Effector memory CD8-positive, alpha-beta T cell (primary cell): Measurements from ENCODE around the gene COL12A1.

Source experiments
- ATAC-seq: fragments of 150-1000 bp; cut with Tn5 transposase; replicated peaks from 2 replicates; pipeline ENCODE4 v1.10.0; 2021; ENCODE audit warnings: mild to moderate bottlenecking, moderate library complexity
- DNase-seq, 3 experiments: peaks; one replicate each; pipeline ENCODE4 v3.0.0; 2021
- H3K27ac Mint-ChIP-seq, 2 donors: one replicate each; pipeline ENCODE4 v1.8.0; 2022; ENCODE audit warnings: mild to moderate bottlenecking in 2 of 2, mixed read lengths in 2 of 2, moderate library complexity in 2 of 2
- H3K27me3 Mint-ChIP-seq, 2 donors: one replicate each; pipeline ENCODE4 v1.8.0; 2022; ENCODE audit warnings: mixed read lengths in 2 of 2
- H3K36me3 Mint-ChIP-seq: one replicate; pipeline ENCODE4 v1.8.0; 2022; ENCODE audit warnings: mild to moderate bottlenecking, moderate library complexity, mixed read lengths; ENCODE audit not compliant: insufficient read depth
- H3K4me1 Mint-ChIP-seq, 2 donors: one replicate each; pipeline ENCODE4 v1.8.0; 2022; ENCODE audit warnings: low read depth in 2 of 2, mixed read lengths in 2 of 2
- H3K4me3 Mint-ChIP-seq, 2 donors: one replicate each; pipeline ENCODE4 v1.8.0; 2022; ENCODE audit warnings: mild to moderate bottlenecking in 2 of 2, mixed read lengths in 2 of 2, moderate library complexity in 2 of 2
- H3K9me3 Mint-ChIP-seq, 2 donors: one replicate each; pipeline ENCODE4 v1.8.0; 2022; ENCODE audit warnings: mixed read lengths in 2 of 2
- total RNA-seq, 9 experiments: gene quantifications; one replicate each; lab custom pipeline; 2026; lab: John Stamatoyannopoulos, UW

COL12A1 gene
- total RNA-seq: 0 to 3.1 (median 0.06) reads per million in 9 experiments

- ATAC-seq: no peak
- Mint-ChIP-seq H3K27ac (no peak within 1 kb of the TSS), H3K4me3 (peak within 1 kb of the TSS; percentile 69 to 76), H3K4me1 (peaks cover 53 to 56% of the 10 kb centered on the region in 2 donors), H3K36me3 (peaks cover 16% of the 10 kb centered on the region), H3K27me3 (peaks cover 91 to 94% of the 10 kb centered on the region in 2 donors), H3K9me3 (no peaks in the 10 kb centered on the region)
- no peak for DNase-seq
These were observed at the start of gene COL12A1 for GRCh38 chr6:75205776-75206575. Gene COL12A1, minus strand, starts transcription at chr6:75206053. Its CDS starts 3,261 bp downstream, at chr6:75202792.

- Mint-ChIP-seq H3K27ac (no peak overlapping the region), H3K9me3 (no peaks in the 10 kb centered on the region), H3K4me1 (no peaks in the 10 kb centered on the region), H3K4me3 (no peak overlapping the region), H3K36me3 (peaks cover 15% of the 10 kb centered on the region), H3K27me3 (peaks cover 10 to 11% of the 10 kb centered on the region in 2 donors)
- DNase-seq (no peak), ATAC-seq (no peak)
These were observed 44.7 kb upstream of the COL12A1 start for GRCh38 chr6:75250552-75250951.

GRCh38 chr6:75249837-75250236 lies 44.0 kb upstream of the COL12A1 start:
- Mint-ChIP-seq H3K27me3 (peaks cover 14 to 17% of the 10 kb centered on the region in 2 donors), H3K36me3 (peaks cover 10% of the 10 kb centered on the region), H3K4me3 (no peak overlapping the region), H3K4me1 (no peaks in the 10 kb centered on the region), H3K27ac (peak overlapping the region in 1 of 2 donors; percentile 14), H3K9me3 (no peaks in the 10 kb centered on the region)
- ATAC-seq (no peak), DNase-seq (no peak)

- Mint-ChIP-seq H3K4me1 (peaks cover 2 to 4% of the 10 kb centered on the region in 2 donors), H3K27me3 (peaks cover 14 to 18% of the 10 kb centered on the region in 2 donors), H3K36me3 (peaks cover 22% of the 10 kb centered on the region), H3K4me3 (no peak overlapping the region), H3K27ac (no peak overlapping the region), H3K9me3 (no peaks in the 10 kb centered on the region)
- ATAC-seq (no peak), DNase-seq (no peak)
These were observed 40.5 kb upstream of the COL12A1 start for GRCh38 chr6:75246386-75246785.

- H3K27ac Mint-ChIP-seq: peak overlapping the region; percentile 97 to 98
- H3K4me3 Mint-ChIP-seq: peak overlapping the region; percentile 94 to 95
- H3K27me3 Mint-ChIP-seq: peaks cover 14 to 18% of the 10 kb centered on the region in 2 donors
- H3K36me3 Mint-ChIP-seq: peaks cover 42% of the 10 kb centered on the region
- H3K4me1 Mint-ChIP-seq: peaks cover 2 to 12% of the 10 kb centered on the region in 2 donors
- H3K9me3 Mint-ChIP-seq: no peaks in the 10 kb centered on the region
- ATAC-seq: peak; percentile 24
- DNase-seq: no peak
These were observed 38.3 kb upstream of the COL12A1 start for GRCh38 chr6:75244063-75244584.

- peaks cover 48% of the 10 kb centered on the region for H3K36me3 Mint-ChIP-seq
- peaks cover 3 to 12% of the 10 kb centered on the region in 2 donors for H3K4me1 Mint-ChIP-seq
- peaks cover 14 to 18% of the 10 kb centered on the region in 2 donors for H3K27me3 Mint-ChIP-seq
- peak within 1 kb of the TSS; percentile 94 to 95 for H3K4me3 Mint-ChIP-seq
- DNase-seq (peak; percentile 78 to 81 (median 79)), ATAC-seq (peak; percentile 95)
- no peaks in the 10 kb centered on the region for H3K9me3 Mint-ChIP-seq
- H3K27ac Mint-ChIP-seq: peak within 1 kb of the TSS; percentile 97 to 98
These were observed 37.6 kb upstream of the COL12A1 start, which contains the start of gene COX7A2 for GRCh38 chr6:75243333-75244062. Gene COX7A2, minus strand, starts transcription at chr6:75243801. Its CDS starts 67 bp downstream, at chr6:75243734.

- Mint-ChIP-seq H3K36me3 (peaks cover 57% of the 10 kb centered on the region), H3K27ac (no peak overlapping the region), H3K9me3 (no peaks in the 10 kb centered on the region), H3K27me3 (no peaks in the 10 kb centered on the region), H3K4me1 (peaks cover 1 to 10% of the 10 kb centered on the region in 2 donors), H3K4me3 (no peak overlapping the region)
- ATAC-seq (no peak), DNase-seq (no peak)
These were observed 30.8 kb upstream of the COL12A1 start for GRCh38 chr6:75236630-75237029.

- H3K27ac Mint-ChIP-seq: peak overlapping the region in 1 of 2 donors; percentile 39
- DNase-seq (no peak), ATAC-seq (no peak)
- H3K9me3 Mint-ChIP-seq: no peaks in the 10 kb centered on the region
- H3K4me1 Mint-ChIP-seq: peaks cover 0 to 1% of the 10 kb centered on the region in 2 donors
- H3K4me3 Mint-ChIP-seq: no peak overlapping the region
- peaks cover 44% of the 10 kb centered on the region for H3K36me3 Mint-ChIP-seq
- no peaks in the 10 kb centered on the region for H3K27me3 Mint-ChIP-seq
These were observed 29.4 kb upstream of the COL12A1 start for GRCh38 chr6:75235271-75235670.

- no peaks in the 10 kb centered on the region for H3K27me3 Mint-ChIP-seq
- ATAC-seq (no peak), DNase-seq (no peak)
- peaks cover 0 to 1% of the 10 kb centered on the region in 2 donors for H3K4me1 Mint-ChIP-seq
- no peaks in the 10 kb centered on the region for H3K9me3 Mint-ChIP-seq
- H3K27ac Mint-ChIP-seq: no peak overlapping the region
- peaks cover 37% of the 10 kb centered on the region for H3K36me3 Mint-ChIP-seq
- no peak overlapping the region for H3K4me3 Mint-ChIP-seq
These were observed 28.4 kb upstream of the COL12A1 start for GRCh38 chr6:75234126-75234865.

- ATAC-seq (no peak), DNase-seq (no peak)
- H3K27ac Mint-ChIP-seq: no peak overlapping the region
- H3K9me3 Mint-ChIP-seq: no peaks in the 10 kb centered on the region
- H3K36me3 Mint-ChIP-seq: peaks cover 26% of the 10 kb centered on the region
- no peaks in the 10 kb centered on the region for H3K4me1 Mint-ChIP-seq
- H3K27me3 Mint-ChIP-seq: no peaks in the 10 kb centered on the region
- H3K4me3 Mint-ChIP-seq: no peak overlapping the region
These were observed 27.3 kb upstream of the COL12A1 start for GRCh38 chr6:75233092-75233615.

GRCh38 chr6:75230484-75231325 lies 24.9 kb upstream of the COL12A1 start:
- no peak for DNase-seq
- no peak for ATAC-seq
- H3K4me1 Mint-ChIP-seq: no peaks in the 10 kb centered on the region
- H3K27ac Mint-ChIP-seq: no peak overlapping the region
- no peaks in the 10 kb centered on the region for H3K9me3 Mint-ChIP-seq
- no peaks in the 10 kb centered on the region for H3K27me3 Mint-ChIP-seq
- peaks cover 4% of the 10 kb centered on the region for H3K36me3 Mint-ChIP-seq
- H3K4me3 Mint-ChIP-seq: no peak overlapping the region

- Mint-ChIP-seq H3K4me1 (no peaks in the 10 kb centered on the region), H3K4me3 (no peak overlapping the region), H3K9me3 (no peaks in the 10 kb centered on the region), H3K36me3 (peaks cover under 1% of the 10 kb centered on the region), H3K27ac (no peak overlapping the region), H3K27me3 (peaks cover 20 to 39% of the 10 kb centered on the region in 2 donors)
- DNase-seq (no peak), ATAC-seq (no peak)
These were observed 18.6 kb upstream of the COL12A1 start for GRCh38 chr6:75224303-75224926.
